HTR-8/SVneo (cell line): ENCODE measurements around the gene FAM149B1.

ENCODE experiments used
- DNase-seq: peaks from one replicate; pipeline ENCODE4 v3.0.0; 2011; ENCODE audit warnings: low spot score, mixed read lengths; ENCODE audit not compliant: insufficient read length
- FAIRE-seq: peaks from 2 replicates; lab custom pipeline; 2011; peaks lifted over from hg19 to GRCh38; lab: Jason Lieb, UNC

Gene FAM149B1

DNA sequence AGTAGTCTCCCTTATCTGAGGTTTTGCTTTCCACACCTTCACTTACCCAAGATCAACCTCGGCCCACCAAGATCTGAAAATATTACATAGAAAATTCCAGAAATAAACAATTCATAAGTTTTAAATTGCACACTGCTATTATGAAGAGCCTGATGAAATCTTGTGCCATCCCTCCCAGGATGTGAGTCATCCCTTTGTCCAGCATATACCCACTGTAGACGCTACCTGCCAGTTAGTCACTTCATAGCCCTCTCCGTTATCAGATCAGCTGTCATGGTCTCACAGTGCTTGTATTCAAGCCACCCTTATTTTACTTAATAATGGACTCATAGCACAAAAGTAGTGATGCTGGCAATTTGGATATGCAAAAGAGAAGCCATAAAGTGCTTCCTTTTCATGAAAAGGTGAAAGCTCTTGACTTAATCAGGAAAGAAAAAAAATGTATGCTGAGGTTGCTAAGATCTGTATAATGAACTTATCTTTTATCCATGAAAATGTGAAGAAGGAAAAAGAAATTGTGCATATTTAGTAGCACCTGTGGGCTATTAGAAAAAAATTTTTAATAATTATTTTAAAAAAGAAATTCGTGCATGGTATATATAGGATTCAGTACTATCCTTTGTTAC, 94.3 kb downstream of the FAM149B1 start:
- FAIRE-seq (peak; percentile 74), DNase-seq (peak; percentile 63)

DNA sequence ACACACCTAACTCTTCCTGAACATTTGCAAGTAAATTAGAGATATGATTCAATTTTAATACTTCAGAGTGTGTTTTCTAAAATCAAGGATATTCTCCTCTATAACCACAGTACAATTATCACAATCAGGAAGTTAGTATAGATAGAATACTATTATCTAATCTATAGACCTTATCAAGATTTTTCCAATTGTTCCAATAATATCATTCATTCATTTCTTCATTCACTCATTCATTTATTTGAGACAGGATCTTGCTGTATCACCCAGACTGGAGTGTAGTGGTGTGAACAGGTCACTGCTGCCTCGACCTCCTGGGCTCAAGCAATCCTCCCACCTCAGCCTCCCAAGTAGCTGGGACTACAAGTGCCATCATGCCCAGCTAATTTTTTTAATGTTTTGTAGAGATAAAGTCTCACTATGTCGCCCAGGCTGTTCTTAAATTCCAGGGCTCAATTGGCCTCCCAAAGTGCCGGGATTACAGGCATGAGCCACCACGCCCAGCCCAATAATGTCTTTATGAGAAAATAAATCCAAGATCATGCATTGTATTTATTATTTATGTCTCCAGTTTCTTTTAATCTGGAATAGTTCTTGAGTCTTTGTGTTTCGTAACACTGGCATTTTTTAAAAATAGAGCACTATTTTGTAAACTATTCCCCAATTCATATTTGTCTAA, 95.1 kb downstream of the FAM149B1 start:
- FAIRE-seq (no peak), DNase-seq (no peak)

GRCh38 chr10:73263693-73264347, 95.9 kb downstream of the FAM149B1 start:
- FAIRE-seq (no peak), DNase-seq (peak; percentile 18)

- no peak for DNase-seq
- no peak for FAIRE-seq
These were observed 96.5 kb downstream of the FAM149B1 start for GRCh38 chr10:73264423-73264822.

DNA sequence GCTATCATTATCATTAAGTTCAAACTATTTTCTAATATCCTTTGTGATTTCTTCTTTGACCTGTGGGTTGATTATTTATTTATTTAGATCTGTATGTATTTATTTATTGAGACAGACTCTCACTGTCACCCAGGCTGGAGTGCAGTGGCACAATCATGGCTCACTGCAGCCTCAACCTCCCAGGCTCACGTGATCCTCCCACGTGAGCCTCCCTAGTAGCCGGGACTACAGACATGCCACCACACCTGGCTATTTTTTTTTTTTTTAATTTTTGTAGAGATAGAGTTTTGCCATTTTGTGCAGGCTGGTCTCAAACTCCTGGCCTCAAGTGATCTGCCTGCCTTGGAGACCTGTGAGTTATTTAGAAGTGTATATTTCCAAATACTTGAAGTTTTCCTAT, 113.2 kb downstream of the FAM149B1 start:
- no peak for DNase-seq
- no peak for FAIRE-seq

- FAIRE-seq (no peak), DNase-seq (no peak)
These were observed 119.5 kb downstream of the FAM149B1 start for GRCh38 chr10:73287441-73287840.

- no peak for FAIRE-seq
- DNase-seq = no peak
These were observed 122.0 kb downstream of the FAM149B1 start for GRCh38 chr10:73289958-73290357.

GRCh38 chr10:73293461-73293860, 125.5 kb downstream of the FAM149B1 start:
- FAIRE-seq (no peak), DNase-seq (no peak)
